Measurements from ENCODE around the gene USP13. TPM values are rescaled to one million over a fixed set of nuclear protein-coding genes. Genes with fewer than 3 reads are reported as not detected.

USP13 gene
- total and polyA plus RNA-seq, 4 donors: 4.3 to 25.2 (median 10.4) TPM

GRCh38 chr3:179658606-179659005 lies 5.8 kb downstream of the USP13 start:
- TF ChIP-seq CTCF (IDR thresholded peaks at IDR 0.05; ENCODE audit: control extremely low read depth, extremely low read depth): no peak
- ATAC-seq (ENCODE audit: insufficient read depth, low FRiP score): no peak
- H3K27ac ChIP-seq (ENCODE audit: low read depth in 1 of 2, low read length in 1 of 2): no peak overlapping the region
- H3K27me3 ChIP-seq (ENCODE audit: control insufficient read depth in 3 of 3, insufficient read depth in 3 of 3, low read length in 2 of 3): no peaks in the 10 kb centered on the region
- H3K4me3 ChIP-seq: no peak overlapping the region
- H3K9ac ChIP-seq (ENCODE audit: insufficient read depth in 1 of 2, low read length in 2 of 2): no peak overlapping the region
- 90 to 94% methylated on average over 2 of the region's 2 CpGs for WGBS, 2 donors
- DNase-seq: no peak
- no peaks in the 10 kb centered on the region for H3K36me3 ChIP-seq (ENCODE audit: control insufficient read depth in 4 of 4, insufficient read depth in 4 of 4, low read length in 4 of 4)
- H3K9me3 ChIP-seq (ENCODE audit: control insufficient read depth in 4 of 4, insufficient read depth in 3 of 4, low read length in 3 of 4): no peaks in the 10 kb centered on the region
- H3K4me1 ChIP-seq (ENCODE audit: control insufficient read depth in 5 of 5, insufficient read depth in 5 of 5, low read length in 5 of 5): peaks cover 0 to 27% (median 5%) of the 10 kb centered on the region in 5 donors

- ATAC-seq (ENCODE audit: insufficient read depth, low FRiP score) (no peak), DNase-seq (no peak)
- Histone ChIP-seq H3K27ac (ENCODE audit: low read depth in 1 of 2, low read length in 1 of 2) (no peak overlapping the region), H3K36me3 (ENCODE audit: control insufficient read depth in 4 of 4, insufficient read depth in 4 of 4, low read length in 4 of 4) (no peaks in the 10 kb centered on the region), H3K27me3 (ENCODE audit: control insufficient read depth in 3 of 3, insufficient read depth in 3 of 3, low read length in 2 of 3) (no peaks in the 10 kb centered on the region), H3K4me1 (ENCODE audit: control insufficient read depth in 5 of 5, insufficient read depth in 5 of 5, low read length in 5 of 5) (peaks cover 0 to 40% (median under 1%) of the 10 kb centered on the region in 5 donors), H3K9me3 (ENCODE audit: control insufficient read depth in 4 of 4, insufficient read depth in 3 of 4, low read length in 3 of 4) (no peaks in the 10 kb centered on the region), H3K4me3 (no peak overlapping the region), H3K9ac (ENCODE audit: insufficient read depth in 1 of 2, low read length in 2 of 2) (no peak overlapping the region)
- 89 to 94% methylated on average over 3 of the region's 3 CpGs for WGBS, 2 donors
- no peak for TF ChIP-seq CTCF (IDR thresholded peaks at IDR 0.05; ENCODE audit: control extremely low read depth, extremely low read depth)
These were observed 8.0 kb downstream of the USP13 start for GRCh38 chr3:179660872-179661271.

- Histone ChIP-seq H3K9me3 (ENCODE audit: control insufficient read depth in 4 of 4, insufficient read depth in 3 of 4, low read length in 3 of 4) (no peaks in the 10 kb centered on the region), H3K4me1 (ENCODE audit: control insufficient read depth in 5 of 5, insufficient read depth in 5 of 5, low read length in 5 of 5) (peaks cover 2 to 43% (median 10%) of the 10 kb centered on the region in 5 donors), H3K4me3 (no peak overlapping the region), H3K27ac (ENCODE audit: low read depth in 1 of 2, low read length in 1 of 2) (no peak overlapping the region), H3K9ac (ENCODE audit: insufficient read depth in 1 of 2, low read length in 2 of 2) (no peak overlapping the region), H3K36me3 (ENCODE audit: control insufficient read depth in 4 of 4, insufficient read depth in 4 of 4, low read length in 4 of 4) (no peaks in the 10 kb centered on the region), H3K27me3 (ENCODE audit: control insufficient read depth in 3 of 3, insufficient read depth in 3 of 3, low read length in 2 of 3) (no peaks in the 10 kb centered on the region)
- 80 to 89% methylated on average over 4 of the region's 4 CpGs for WGBS, 2 donors
- TF ChIP-seq CTCF (IDR thresholded peaks at IDR 0.05; ENCODE audit: control extremely low read depth, extremely low read depth): no peak
- DNase-seq (no peak), ATAC-seq (ENCODE audit: insufficient read depth, low FRiP score) (no peak)
These were observed 8.9 kb downstream of the USP13 start for GRCh38 chr3:179661777-179662176.

GRCh38 chr3:179663093-179663492 lies 10.3 kb downstream of the USP13 start:
- H3K27me3 ChIP-seq (ENCODE audit: control insufficient read depth in 3 of 3, insufficient read depth in 3 of 3, low read length in 2 of 3): no peaks in the 10 kb centered on the region
- no peaks in the 10 kb centered on the region for H3K36me3 ChIP-seq (ENCODE audit: control insufficient read depth in 4 of 4, insufficient read depth in 4 of 4, low read length in 4 of 4)
- H3K9me3 ChIP-seq (ENCODE audit: control insufficient read depth in 4 of 4, insufficient read depth in 3 of 4, low read length in 3 of 4): no peaks in the 10 kb centered on the region
- WGBS, 2 donors: 72 to 74% methylated on average over 1 of the region's 1 CpG
- peaks cover 2 to 41% (median 11%) of the 10 kb centered on the region in 5 donors for H3K4me1 ChIP-seq (ENCODE audit: control insufficient read depth in 5 of 5, insufficient read depth in 5 of 5, low read length in 5 of 5)
- no peak for TF ChIP-seq CTCF (IDR thresholded peaks at IDR 0.05; ENCODE audit: control extremely low read depth, extremely low read depth)
- no peak overlapping the region for H3K9ac ChIP-seq (ENCODE audit: insufficient read depth in 1 of 2, low read length in 2 of 2)
- H3K27ac ChIP-seq (ENCODE audit: low read depth in 1 of 2, low read length in 1 of 2): no peak overlapping the region
- no peak for DNase-seq
- no peak overlapping the region for H3K4me3 ChIP-seq
- no peak for ATAC-seq (ENCODE audit: insufficient read depth, low FRiP score)
